ENCODE measurements around the gene CBFA2T3.

CBFA2T3 gene

GRCh38 chr16:89010210-89010925 lies 33.4 kb upstream of the CBFA2T3 start:
- H3K4me3 ChIP-seq (ENCODE audit: low read depth, low read length), result no peak overlapping the region
- no peaks in the 10 kb centered on the region for H3K36me3 ChIP-seq (ENCODE audit: control insufficient read depth in 2 of 2, insufficient read depth in 1 of 2, low read length in 2 of 2)
- H3K27ac ChIP-seq (ENCODE audit: extremely low read depth, low read depth, low read length), result no peak overlapping the region
- POLR2A ChIA-PET, result no interaction called here
- H3K9me3 ChIP-seq (ENCODE audit: control insufficient read depth, insufficient read depth, low read depth, low read length), result no peaks in the 10 kb centered on the region
- CTCF ChIA-PET, result no interaction called here
- TF ChIP-seq PATZ1 (tag by site-specific recombination; IDR thresholded peaks at IDR 0.05), result no peak
- no peak for TF ChIP-seq ZNF248 (tag by site-specific recombination; IDR thresholded peaks at IDR 0.05)
- TF ChIP-seq ZNF138 (tag by site-specific recombination; IDR thresholded peaks at IDR 0.05; ENCODE audit: borderline replicate concordance), result no peak
- no peak for TF ChIP-seq SALL2 (tag by site-specific recombination; IDR thresholded peaks at IDR 0.05; ENCODE audit: borderline replicate concordance)
- TF ChIP-seq ZNF174 (tag by site-specific recombination; IDR thresholded peaks at IDR 0.05), result no peak
- no peaks in the 10 kb centered on the region for H3K4me1 ChIP-seq (ENCODE audit: control insufficient read depth, insufficient read depth, low read length)

- no peak overlapping the region for H3K4me3 ChIP-seq (ENCODE audit: low read depth, low read length)
- H3K27ac ChIP-seq (ENCODE audit: extremely low read depth, low read depth, low read length), result no peak overlapping the region
- H3K4me1 ChIP-seq (ENCODE audit: control insufficient read depth, insufficient read depth, low read length), result no peaks in the 10 kb centered on the region
- no peaks in the 10 kb centered on the region for H3K36me3 ChIP-seq (ENCODE audit: control insufficient read depth in 2 of 2, insufficient read depth in 1 of 2, low read length in 2 of 2)
- CTCF ChIA-PET, result no interaction called here
- POLR2A ChIA-PET, result no interaction called here
- TF ChIP-seq PRDM1 (tag by site-specific recombination; IDR thresholded peaks at IDR 0.05) (peak; percentile 89), ZBTB21 (tag by site-specific recombination; IDR thresholded peaks at IDR 0.05) (0 out of 2 replicates have a peak, but pooled peaks have one; percentile 21), ZNF488 (tag by site-specific recombination; IDR thresholded peaks at IDR 0.05) (no peak), ZNF280D (tag by site-specific recombination; IDR thresholded peaks at IDR 0.05) (no peak), REST (tag by site-specific recombination; IDR thresholded peaks at IDR 0.05) (peak; percentile 98), KLF9 (tag by site-specific recombination; IDR thresholded peaks at IDR 0.05; ENCODE audit: low read depth) (peak; percentile 57), ZNF350 (tag by site-specific recombination; IDR thresholded peaks at IDR 0.05) (no peak), KLF1 (tag by site-specific recombination; IDR thresholded peaks at IDR 0.05) (peak; percentile 74), ZNF580 (tag by site-specific recombination; IDR thresholded peaks at IDR 0.05) (no peak), KLF8 (tag by site-specific recombination; IDR thresholded peaks at IDR 0.05) (peak; percentile 29; the same call in 1 of the 2 replicates), ZNF830 (tag by site-specific recombination; IDR thresholded peaks at IDR 0.05; ENCODE audit: low read depth) (no peak), ZNF521 (tag by site-specific recombination; IDR thresholded peaks at IDR 0.05) (no peak)
- no peaks in the 10 kb centered on the region for H3K9me3 ChIP-seq (ENCODE audit: control insufficient read depth, insufficient read depth, low read depth, low read length)
These were observed 32.6 kb upstream of the CBFA2T3 start for GRCh38 chr16:89009343-89010209.

Measured in HEK293 (cell line).